PC-3 (cell line): ENCODE data around the gene SKAP1. TPM values are rescaled to one million over a fixed set of nuclear protein-coding genes. Genes with fewer than 3 reads are reported as not detected.
A peak's percentile ranks its signal among the peaks of the same experiment; 100 is the strongest.

Source experiments
- ATAC-seq: fragments of 200-7000 bp; cut with Tn5 transposase; 2 replicates; pipeline ENCODE4 v1.9.1; 2020; ENCODE audit warnings: mild to moderate bottlenecking, moderate library complexity
- BruUV-seq: library from RNA; stranded (reverse); fragments of 400-500 nt; replicated peaks from 2 replicates; lab custom pipeline; 2021; lab: Mats Ljungman, UMichigan
- CTCF ChIA-PET: fragments of 300-600 bp; sonication (Branson Sonifier 250); formaldehyde crosslinking; loops from one replicate; lab custom pipeline; 2022; ENCODE audit warnings: antibody characterized with exemption; lab: Charles Lee
- POLR2A ChIA-PET: fragments of 300-600 bp; sonication (Branson Sonifier 250); formaldehyde crosslinking; loops from one replicate; lab custom pipeline; 2022; ENCODE audit warnings: antibody characterized with exemption; ENCODE audit not compliant: unreplicated experiment; lab: Charles Lee
- DNase-seq: peaks from one replicate; pipeline ENCODE4 v3.0.0-alpha.2; 2015
- H2AFZ ChIP-seq: fragments of 300-600 bp; sonication (generic); 2 replicates; pipeline ENCODE4 v1.6.0; 2016; ENCODE audit warnings: antibody characterized with exemption, low read length
- H3F3A ChIP-seq: fragments of 300-600 bp; sonication (generic); one replicate; pipeline ENCODE4 v1.6.0; 2017; ENCODE audit warnings: antibody characterized with exemption, low read length, control low read depth, mild to moderate bottlenecking; ENCODE audit not compliant: unreplicated experiment
- H3K27ac ChIP-seq: fragments of 300-600 bp; sonication (generic); 2 replicates; pipeline ENCODE4 v1.5.1; 2016; ENCODE audit warnings: mild to moderate bottlenecking, low read length
- H3K27me3 ChIP-seq: fragments of 300-600 bp; sonication (generic); 2 replicates; pipeline ENCODE4 v1.6.1; 2016; ENCODE audit warnings: low read length, mixed read lengths
- H3K36me3 ChIP-seq: fragments of 300-600 bp; sonication (generic); 2 replicates; pipeline ENCODE4 v1.6.1; 2016; ENCODE audit warnings: low read depth, mixed run types, low read length, mixed read lengths
- H3K4me1 ChIP-seq: fragments of 300-600 bp; sonication (generic); 2 replicates; pipeline ENCODE4 v1.5.1; 2016; ENCODE audit warnings: low read length; ENCODE audit not compliant: insufficient read depth
- H3K4me2 ChIP-seq: fragments of 300-600 bp; sonication (generic); 2 replicates; pipeline ENCODE4 v1.6.0; 2016; ENCODE audit warnings: low read length
- H3K4me3 ChIP-seq: fragments of 300-600 bp; sonication (generic); 2 replicates; pipeline ENCODE4 v1.5.1; 2016; ENCODE audit warnings: mild to moderate bottlenecking, low read length, mixed read lengths
- H3K79me2 ChIP-seq: fragments of 300-600 bp; sonication (generic); 2 replicates; pipeline ENCODE4 v1.6.1; 2017; ENCODE audit warnings: low read length, mixed read lengths
- H3K9ac ChIP-seq: fragments of 300-600 bp; sonication (generic); 2 replicates; pipeline ENCODE4 v1.6.0; 2016; ENCODE audit warnings: mild to moderate bottlenecking, low read length
- H3K9me2 ChIP-seq: fragments of 300-600 bp; sonication (generic); replicated peaks from 2 replicates; pipeline ENCODE4 v1.6.1; 2016; ENCODE audit warnings: mixed run types, low read length, mixed read lengths
- H3K9me3 ChIP-seq: fragments of 300-600 bp; sonication (generic); 2 replicates; pipeline ENCODE4 v1.6.1; 2016; ENCODE audit warnings: low read length, mixed read lengths
- H4K20me1 ChIP-seq: fragments of 300-600 bp; sonication (generic); 2 replicates; pipeline ENCODE4 v1.6.1; 2016; ENCODE audit warnings: low read length, mixed read lengths
- CTCF ChIP-seq: fragments of 300-600 bp; sonication (generic); conservative IDR thresholded peaks from 2 replicates; pipeline ENCODE4 v1.5.1; 2017; ENCODE audit warnings: antibody characterized with exemption, low read depth, mild to moderate bottlenecking, low read length
- EZH2 ChIP-seq: fragments of 300-600 bp; sonication (generic); IDR thresholded peaks from one replicate; pipeline ENCODE4 v1.6.1; 2017; ENCODE audit warnings: antibody characterized with exemption, mild to moderate bottlenecking, low read length; ENCODE audit not compliant: unreplicated experiment
- EZH2phosphoT487 ChIP-seq: fragments of 300-600 bp; sonication (generic); IDR thresholded peaks from 2 replicates; pipeline ENCODE4 v1.6.1; 2018; ENCODE audit warnings: mild to moderate bottlenecking, antibody characterized with exemption, low read length, borderline replicate concordance
- intact Hi-C: fragments of 100-400 bp; cut with micrococcal nuclease; formaldehyde crosslinking; loops from 2 replicates; pipeline ENCODE4 v1.9.0; 2023
- total RNA-seq: library from RNA; depleted of rRNA; stranded (reverse); fragments of >200 nt; gene quantifications from 2 replicates; pipeline ENCODE4 v1.2.3, GENCODE V29; 2014

SKAP1 gene
- total RNA-seq, 1 experiment from 2014 or later = not detected

- Histone ChIP-seq H3K27me3 (no peaks in the 10 kb centered on the region), H3F3A (no peaks in the 10 kb centered on the region), H3K9me3 (no peaks in the 10 kb centered on the region), H2AFZ (no peak overlapping the region), H3K9me2 (no peaks in the 10 kb centered on the region), H4K20me1 (no peaks in the 10 kb centered on the region), H3K27ac (peak overlapping the region; percentile 12; the same call in 1 of the 2 replicates), H3K36me3 (no peaks in the 10 kb centered on the region), H3K4me1 (peaks cover 39% of the 10 kb centered on the region), H3K4me2 (peak overlapping the region; percentile 35), H3K4me3 (no peak overlapping the region), H3K9ac (no peak overlapping the region), H3K79me2 (no peaks in the 10 kb centered on the region)
- BruUV-seq = no TSS peak
- intact Hi-C loops = no loop called here
- ChIA-PET CTCF (interaction anchor here (1.0 kb wide), 1 partner anchor 10 kb away, joined by 4 read pairs; no protein-coding TSS in a partner anchor), POLR2A (no interaction called here)
- TF ChIP-seq EZH2phosphoT487 (no peak), EZH2 (no peak), CTCF (no peak)
- peak; percentile 99 for ATAC-seq
- DNase-seq = peak; percentile 97
Observed at GRCh38 chr17:48194097-48194550, 235.9 kb downstream of the SKAP1 start.

DNA sequence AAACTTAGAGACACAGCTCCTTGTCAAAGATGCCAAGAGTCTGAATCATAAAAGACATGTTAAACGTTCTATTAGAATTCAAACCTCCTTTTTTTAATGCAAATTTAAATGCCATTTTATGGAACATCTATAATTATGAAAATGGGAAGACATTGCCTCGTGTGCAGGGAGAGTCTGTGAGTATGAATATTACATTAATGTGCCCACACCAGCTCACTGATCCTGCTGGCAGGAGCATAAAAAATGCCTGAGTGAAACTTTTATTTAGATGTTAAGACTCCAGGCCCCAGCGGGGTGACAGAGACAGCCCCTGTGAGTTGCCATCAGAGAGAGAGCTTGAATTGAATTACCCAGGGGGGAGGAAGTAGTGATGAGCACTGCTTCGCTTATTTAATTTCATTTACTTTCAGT lies 237.7 kb downstream of the SKAP1 start:
- POLR2A ChIA-PET = interaction anchor here (0.6 to 1.0 kb wide), 3 partner anchors 10 to 138 kb away, joined by 3 to 6 read pairs (median 3); no protein-coding TSS in a partner anchor

More for the DNA sequence above, 237.7 kb downstream of the SKAP1 start:
- ATAC-seq = no peak
- H3K4me2 ChIP-seq = no peak overlapping the region
- H3K79me2 ChIP-seq = no peaks in the 10 kb centered on the region
- no peak overlapping the region for H3K9ac ChIP-seq
- peaks cover 33% of the 10 kb centered on the region for H3K4me1 ChIP-seq
- TF ChIP-seq EZH2 (no peak), EZH2phosphoT487 (no peak), CTCF (no peak)
- no peak overlapping the region for H3K4me3 ChIP-seq
- intact Hi-C loops = no loop called here
- H3K36me3 ChIP-seq = no peaks in the 10 kb centered on the region
- H3K27me3 ChIP-seq = no peaks in the 10 kb centered on the region
- H3K9me2 ChIP-seq = no peaks in the 10 kb centered on the region
- CTCF ChIA-PET = interaction anchor here (0.6 to 0.9 kb wide), 4 partner anchors 8 to 167 kb away, joined by 3 to 11 read pairs (median 4); no protein-coding TSS in a partner anchor
- no peaks in the 10 kb centered on the region for H4K20me1 ChIP-seq
- H2AFZ ChIP-seq = no peak overlapping the region
- no peaks in the 10 kb centered on the region for H3K9me3 ChIP-seq
- DNase-seq = peak; percentile 34
- no TSS peak for BruUV-seq
- H3F3A ChIP-seq = no peaks in the 10 kb centered on the region
- H3K27ac ChIP-seq = no peak overlapping the region
